ENCODE data around the gene MANSC4. TPM values are rescaled to one million over a fixed set of nuclear protein-coding genes. Genes with fewer than 3 reads are reported as not detected.

Gene MANSC4
- total RNA-seq, result not detected in 2 replicates

DNA sequence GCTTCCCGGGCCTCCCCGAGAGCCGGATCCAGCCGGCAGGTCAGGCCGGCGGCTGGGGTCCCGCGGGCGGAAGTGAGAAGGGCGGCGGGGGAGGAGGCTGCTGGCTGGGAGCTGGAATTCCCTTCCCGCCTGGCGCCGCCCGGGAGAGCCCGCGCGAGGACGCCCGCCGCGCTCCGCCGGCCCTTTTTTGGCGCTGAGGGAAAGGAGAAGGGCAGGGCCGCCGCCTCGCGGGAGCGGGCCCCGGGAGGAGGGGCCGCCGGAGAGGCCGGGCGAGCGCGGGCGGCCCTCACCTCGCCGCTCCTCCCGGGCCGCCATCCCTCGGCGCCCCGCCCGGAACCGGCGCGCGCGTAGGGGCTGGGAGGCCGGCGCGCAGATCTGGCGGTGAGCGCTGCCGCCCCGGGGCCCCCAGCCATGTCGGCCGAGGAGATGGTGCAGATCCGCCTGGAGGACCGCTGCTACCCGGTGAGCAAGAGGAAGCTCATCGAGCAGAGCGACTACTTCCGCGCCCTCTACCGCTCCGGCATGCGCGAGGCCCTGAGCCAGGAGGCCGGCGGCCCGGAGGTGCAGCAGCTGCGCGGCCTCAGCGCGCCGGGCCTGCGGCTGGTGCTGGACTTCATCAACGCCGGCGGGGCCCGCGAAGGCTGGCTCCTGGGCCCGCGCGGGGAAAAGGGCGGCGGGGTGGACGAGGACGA is at the start of gene MANSC4, which contains the start of gene KLHL42:
Gene MANSC4 (minus strand): TSS at position 317 of the 692 bp plus-strand sequence. CDS start 8,960 bp downstream, outside the sequence.
Gene KLHL42 (plus strand): TSS at position 314 of the 692 bp plus-strand sequence. CDS start 98 bp downstream, at position 412.
- intact Hi-C loops (cut with micrococcal nuclease), result loop anchor here (1.0 to 5.0 kb wide), 6 partner anchors 17 to 843 kb away; partner anchors contain the start of genes FGFR1OP2, INTS13 and MRPS35

DNA sequence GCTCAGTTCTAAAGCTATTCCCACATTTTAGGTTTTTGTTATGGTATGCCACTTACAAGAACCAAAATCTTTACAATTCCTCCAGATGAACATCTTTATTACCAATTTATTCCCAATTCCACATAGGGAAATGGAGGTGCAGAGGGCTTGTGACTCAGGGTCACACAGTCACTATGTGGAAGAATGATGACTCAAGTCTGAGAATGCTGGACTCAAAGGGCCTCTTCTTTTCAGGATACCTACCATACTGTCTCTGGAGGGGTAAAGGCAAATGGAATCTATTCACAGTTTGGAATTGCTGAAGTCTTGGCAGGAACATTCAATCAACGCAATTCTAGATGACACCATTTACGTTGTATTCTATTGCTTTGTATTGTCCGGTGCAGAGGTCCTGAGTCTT is 48.2 kb upstream of the MANSC4 start:
- intact Hi-C loops (cut with micrococcal nuclease), result loop anchor here (10.0 kb wide), 1 partner anchor 303 kb away; the partner anchor contains the start of gene PPFIBP1

DNA sequence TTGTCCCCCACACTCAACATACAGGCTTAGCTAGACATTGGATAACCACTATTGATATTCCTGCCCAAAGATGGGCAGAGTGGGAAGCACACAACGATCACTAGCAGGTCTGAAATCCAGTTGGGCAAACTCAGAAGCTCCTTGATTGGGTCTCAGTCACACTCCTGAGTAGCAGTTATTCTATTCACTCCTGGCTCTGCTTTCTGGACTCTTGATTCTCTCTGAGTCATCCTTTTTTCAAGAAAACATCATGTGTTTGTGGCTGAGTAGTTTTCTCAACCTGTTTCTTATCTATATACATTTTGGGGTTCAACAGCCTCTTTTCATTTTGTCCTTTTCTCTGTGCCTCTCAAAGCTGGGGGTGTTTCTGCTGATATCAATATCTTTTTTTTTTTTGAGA is 46.0 kb upstream of the MANSC4 start:
- intact Hi-C loops (cut with micrococcal nuclease), result loop anchor here (10.0 kb wide), 1 partner anchor 301 kb away; the partner anchor contains the start of gene PPFIBP1

DNA sequence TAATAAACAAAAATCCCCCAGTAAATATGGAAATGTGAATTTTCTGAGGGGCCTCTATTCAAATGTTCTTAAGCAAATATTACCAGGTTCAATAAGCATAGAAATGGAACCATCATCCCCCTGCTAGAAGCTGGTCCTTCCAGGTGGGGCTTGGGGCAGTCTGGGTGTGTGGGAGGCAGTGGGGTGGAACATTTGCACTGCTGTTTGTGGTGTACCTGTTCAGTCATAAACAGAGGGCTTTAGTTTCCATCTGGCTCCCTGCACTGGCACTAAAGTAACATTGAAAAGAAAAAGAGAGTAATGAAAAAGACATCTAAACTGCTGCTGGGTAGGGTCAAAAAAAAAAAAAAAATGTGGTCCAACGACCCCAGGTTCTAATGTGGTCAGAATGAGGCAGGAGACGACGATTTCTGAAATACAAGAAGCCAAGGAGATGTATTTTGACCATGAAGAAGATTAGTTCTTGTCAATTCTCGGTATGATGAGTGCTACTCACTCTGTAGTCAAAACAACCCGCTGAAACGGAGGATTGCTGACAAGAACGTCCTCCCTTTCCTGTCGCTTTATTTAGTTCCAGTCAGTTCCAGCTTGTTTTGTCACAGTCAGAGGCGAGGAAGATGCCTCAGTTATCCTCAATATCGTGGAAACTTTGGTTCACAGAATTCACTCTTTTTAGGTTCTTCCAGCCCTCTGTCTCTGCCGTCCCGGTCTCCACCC is 44.2 kb upstream of the MANSC4 start:
- intact Hi-C loops (cut with micrococcal nuclease), result loop anchor here (5.0 to 10.0 kb wide), 6 partner anchors 299 to 1558 kb away; partner anchors contain the start of genes CCDC91, ERGIC2, ITPR2 and PPFIBP1

DNA sequence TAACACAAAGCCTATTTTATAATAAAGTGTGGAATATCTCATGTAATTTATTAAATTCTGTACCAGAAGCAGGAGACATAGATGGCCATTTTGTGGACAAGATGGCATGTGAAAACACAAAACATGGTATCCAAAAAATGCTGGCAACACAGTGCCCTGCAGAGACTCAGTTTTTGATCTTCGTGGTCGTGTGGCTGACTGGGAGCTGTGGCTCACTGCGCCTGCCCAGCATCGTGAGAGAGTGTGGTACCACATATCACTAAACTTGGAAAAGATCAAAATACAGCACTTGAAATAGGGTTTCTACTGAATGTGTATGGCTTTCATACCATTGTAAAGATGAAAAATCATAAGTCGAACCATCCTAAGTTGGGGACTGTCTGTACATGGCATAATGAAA is 43.0 kb upstream of the MANSC4 start:
- intact Hi-C loops (cut with micrococcal nuclease), result loop anchor here (2.0 to 10.0 kb wide), 7 partner anchors 170 to 1559 kb away; partner anchors contain the start of genes CCDC91, ERGIC2, ITPR2 and PPFIBP1

DNA sequence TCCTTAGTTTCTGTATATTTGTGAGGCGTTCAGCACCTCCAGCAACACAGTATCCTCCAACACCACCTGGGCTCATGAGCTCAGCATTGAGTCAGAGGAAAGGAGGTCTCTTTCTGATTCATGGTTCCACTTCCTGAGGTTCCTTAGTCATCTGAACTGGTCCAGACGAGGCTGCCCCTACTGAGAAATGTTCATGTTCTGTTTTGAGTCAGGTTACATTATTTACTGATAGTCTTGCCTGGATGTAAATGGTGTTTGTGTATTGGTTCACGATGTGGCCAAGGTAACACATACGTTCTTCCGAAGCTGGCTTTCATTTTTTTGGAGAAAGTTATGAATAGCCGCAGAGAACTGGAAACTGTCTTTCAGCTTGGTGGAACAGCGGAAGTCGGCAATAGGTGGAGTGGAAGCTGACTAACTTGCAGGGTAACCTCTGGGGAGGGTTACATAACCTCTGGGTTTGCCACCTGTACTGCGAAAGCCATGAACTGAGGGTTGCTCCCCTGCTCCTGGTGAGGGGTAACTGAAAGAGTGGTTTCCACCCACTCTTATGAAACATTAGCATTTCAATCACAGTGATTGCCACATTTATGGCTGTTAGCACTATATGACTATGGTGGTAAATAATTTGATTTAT is 42.2 kb upstream of the MANSC4 start:
- intact Hi-C loops (cut with micrococcal nuclease), result loop anchor here (1.0 to 10.0 kb wide), 16 partner anchors 15 to 1560 kb away; partner anchors contain the start of genes CCDC91, ERGIC2, ITPR2 and KLHL42

DNA sequence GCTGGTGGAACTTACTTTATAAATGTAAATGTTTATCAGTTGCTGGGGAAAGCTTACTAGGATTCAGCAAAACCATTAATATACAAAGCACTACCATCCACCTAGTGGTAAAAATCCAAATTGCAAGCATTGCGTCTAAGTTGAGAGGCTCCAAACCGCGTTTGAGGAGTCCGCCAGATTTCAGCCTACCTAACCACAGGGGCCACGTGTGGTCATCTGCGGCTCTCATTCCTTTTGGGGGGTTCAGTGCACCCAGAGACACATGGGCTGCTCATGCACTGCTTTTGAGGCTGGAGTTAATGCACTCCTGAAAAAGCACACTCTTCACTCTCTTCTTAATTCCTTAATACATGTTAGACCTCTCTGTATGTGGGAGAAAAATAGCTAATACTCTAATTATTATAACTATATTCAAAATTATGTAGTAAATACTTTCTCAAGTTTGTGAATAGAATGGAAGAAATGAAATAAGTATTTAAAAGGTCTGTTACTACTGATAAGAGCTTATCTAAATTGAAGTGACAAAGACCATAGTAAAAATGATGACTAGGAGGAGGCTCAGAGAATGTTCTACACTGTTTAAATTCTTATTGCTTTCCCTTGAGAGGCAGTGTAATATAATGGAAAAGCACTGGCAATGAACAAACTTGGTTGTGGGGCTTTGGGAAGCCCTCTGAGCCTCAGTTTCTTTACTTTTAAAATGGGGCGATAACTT is 41.4 kb upstream of the MANSC4 start:
- intact Hi-C loops (cut with micrococcal nuclease), result loop anchor here (1.0 to 10.0 kb wide), 7 partner anchors 88 to 1561 kb away; partner anchors contain the start of genes CCDC91, ERGIC2, ITPR2 and PPFIBP1

DNA sequence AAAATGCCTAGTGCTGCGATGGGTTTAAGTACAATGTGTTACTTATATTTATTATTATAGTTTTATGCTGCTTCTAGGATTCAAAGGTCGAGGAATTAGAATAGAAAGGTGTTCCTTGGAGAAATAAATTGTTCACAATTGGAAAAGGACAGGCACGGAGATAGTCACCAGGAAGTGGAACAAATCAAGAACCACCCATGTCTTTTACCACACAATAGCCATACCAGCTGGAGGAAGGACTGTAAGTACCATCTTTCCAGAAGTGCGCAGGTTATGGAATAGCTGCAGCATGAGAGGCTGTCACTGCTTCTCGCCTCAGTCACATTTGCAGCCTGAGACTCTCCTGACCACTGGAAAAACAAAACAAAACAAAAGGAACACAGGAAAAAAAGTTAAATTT is 40.5 kb upstream of the MANSC4 start:
- intact Hi-C loops (cut with micrococcal nuclease), result loop anchor here (5.0 to 10.0 kb wide), 6 partner anchors 296 to 1562 kb away; partner anchors contain the start of genes CCDC91, ERGIC2, ITPR2 and PPFIBP1

DNA sequence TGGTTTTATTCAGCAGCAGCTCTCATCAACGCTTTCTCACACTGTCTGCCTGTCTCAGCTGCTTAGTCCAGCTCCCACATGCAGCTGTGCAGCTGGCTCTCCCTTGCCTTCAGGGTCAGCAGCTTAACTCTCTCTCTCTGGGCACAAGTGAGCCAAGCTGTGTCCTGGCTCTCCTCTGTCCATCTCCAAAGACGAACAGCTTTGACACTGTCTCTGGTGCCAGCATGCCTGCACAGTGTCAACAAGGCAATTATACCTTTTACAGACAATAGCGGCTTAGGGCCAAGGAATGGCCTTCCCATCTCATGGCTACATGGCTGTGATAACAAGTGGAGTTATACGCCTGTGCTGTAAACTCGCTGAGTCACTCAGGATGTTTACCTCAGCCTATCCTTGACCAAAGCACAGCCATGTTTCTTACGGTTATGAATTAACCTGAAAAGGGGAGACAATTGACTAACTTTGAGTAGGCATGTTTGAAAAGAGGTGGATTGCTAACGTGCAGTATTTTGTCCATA is 38.4 kb upstream of the MANSC4 start:
- intact Hi-C loops (cut with micrococcal nuclease), result no loop called here

DNA sequence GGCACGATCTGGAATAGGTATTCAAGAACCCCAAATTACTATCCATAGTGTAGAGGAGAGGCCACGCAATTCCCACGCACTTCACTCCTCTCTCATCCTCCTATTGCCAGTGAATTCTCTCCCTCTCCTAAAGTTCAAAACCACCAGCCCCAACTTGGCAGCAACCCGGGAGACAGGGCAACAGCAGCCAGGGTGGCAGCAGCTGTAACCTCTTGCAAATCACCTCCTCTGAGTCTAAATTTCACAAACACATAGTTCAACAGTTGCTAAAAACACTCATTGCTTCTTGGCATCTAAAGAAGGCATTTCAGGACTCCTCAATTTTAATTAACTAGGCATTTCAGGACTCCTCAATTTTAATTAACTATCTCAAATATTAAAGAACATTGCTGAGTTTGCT is 37.7 kb upstream of the MANSC4 start:
- intact Hi-C loops (cut with micrococcal nuclease), result no loop called here

DNA sequence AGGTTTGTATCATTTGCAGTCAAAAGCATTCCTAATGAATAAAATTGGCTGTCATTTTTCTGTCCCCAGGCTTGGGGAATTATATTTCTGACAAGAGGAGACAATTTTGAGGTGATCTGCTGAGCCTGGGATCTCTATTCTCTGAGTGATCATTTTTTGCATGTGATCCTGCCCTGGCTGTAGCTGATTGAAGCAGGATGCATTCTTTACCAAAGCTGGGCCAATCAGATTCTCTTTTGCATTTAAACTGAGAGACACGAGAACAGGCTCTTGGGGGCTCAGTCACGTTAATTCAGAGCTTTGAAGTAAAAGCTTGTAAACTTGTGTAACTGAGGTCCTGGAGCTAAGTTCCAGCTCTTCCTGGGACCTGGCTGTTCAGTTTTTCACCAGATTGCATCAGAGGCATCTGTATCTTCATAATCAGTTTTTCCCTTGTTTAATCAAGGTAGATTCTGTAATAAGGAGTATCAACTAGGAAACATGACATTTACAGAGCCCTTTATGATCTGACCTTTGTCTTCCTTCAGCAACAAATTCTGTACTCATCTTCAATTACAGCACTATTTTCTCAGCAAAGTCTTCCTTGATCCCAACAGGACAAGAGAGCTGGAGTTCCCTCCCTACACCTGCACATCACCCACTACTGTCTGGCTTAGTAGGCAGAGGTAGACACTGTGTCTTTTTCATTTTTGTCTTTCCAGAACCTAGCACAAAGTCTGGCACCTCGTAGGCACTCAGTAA is 35.0 kb upstream of the MANSC4 start:
- intact Hi-C loops (cut with micrococcal nuclease), result no loop called here

DNA sequence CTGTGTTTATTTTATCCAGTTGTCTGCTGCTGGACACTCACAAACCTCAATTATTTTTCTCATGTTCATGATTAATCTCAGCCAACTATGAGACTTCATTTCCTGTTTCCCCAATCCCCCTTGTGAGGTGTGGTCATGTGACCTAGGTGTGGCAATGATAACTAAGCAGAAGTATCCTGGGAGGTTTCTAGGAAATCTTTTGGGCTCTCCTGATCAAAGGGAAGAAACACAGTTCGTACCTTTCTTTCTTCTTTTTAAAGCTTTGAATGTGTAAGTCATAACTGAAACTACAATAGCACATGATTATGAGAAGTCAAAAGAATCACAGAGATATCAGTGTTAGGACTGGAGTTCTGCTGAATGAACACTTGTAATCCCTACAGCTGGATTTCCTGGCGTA is 34.4 kb upstream of the MANSC4 start:
- intact Hi-C loops (cut with micrococcal nuclease), result no loop called here

DNA sequence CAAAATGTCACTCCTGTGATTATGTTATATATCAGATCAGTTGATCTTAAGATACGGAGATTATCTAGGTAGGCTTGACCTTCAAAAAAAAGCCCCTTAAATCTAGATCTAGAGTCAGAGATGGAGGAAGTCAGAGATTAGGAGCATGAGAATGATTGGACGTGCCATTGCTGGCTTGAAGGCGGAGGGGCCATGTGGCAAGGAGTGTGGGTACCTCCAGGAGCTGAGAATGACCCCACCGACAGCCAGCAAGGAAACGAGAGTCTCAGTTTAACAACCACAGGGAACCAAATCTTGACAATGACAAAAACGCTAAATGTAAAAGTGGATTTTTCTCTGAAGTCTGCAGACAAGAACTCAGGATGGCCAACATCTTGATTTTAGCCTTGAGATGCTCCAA is 32.5 kb upstream of the MANSC4 start:
- intact Hi-C loops (cut with micrococcal nuclease), result no loop called here

DNA sequence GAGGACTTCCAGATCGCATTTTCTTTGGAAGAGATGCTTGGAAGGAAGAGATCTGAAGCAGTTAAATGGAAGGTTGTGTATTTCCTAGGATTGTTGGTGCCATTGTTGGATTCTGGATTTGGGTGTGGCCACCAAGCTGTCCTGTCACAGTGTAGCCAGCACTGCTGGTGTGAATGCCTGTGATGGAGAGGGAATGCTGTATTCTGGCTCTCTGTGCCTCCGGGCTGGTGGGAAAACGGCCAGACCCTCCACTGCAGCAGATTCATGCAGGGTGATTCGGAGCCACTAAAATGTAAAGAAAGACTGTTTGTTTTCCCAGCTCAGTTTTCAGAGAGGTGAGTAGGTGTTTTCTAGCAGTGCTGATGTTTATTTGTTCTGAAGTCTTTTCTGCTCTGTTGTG is 30.7 kb upstream of the MANSC4 start:
- intact Hi-C loops (cut with micrococcal nuclease), result no loop called here

DNA sequence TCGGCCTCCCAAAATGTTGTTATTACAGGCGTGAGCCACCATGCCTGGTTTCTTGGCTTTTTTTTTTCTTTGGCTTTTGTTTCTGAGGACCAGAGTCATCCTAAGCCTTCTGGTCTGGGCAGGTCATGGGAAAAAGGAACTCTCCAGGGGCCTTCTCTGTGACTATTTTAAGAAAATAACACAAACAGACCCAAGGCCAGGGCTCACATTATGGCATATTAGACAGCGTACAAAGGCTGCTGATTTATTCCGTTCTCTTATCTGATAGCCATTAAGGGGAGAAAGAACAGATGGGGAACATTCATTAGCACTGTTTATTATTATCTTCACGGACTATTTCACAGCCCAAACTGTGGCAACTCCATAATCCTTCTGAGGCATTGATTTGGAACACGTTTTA is 28.8 kb upstream of the MANSC4 start:
- intact Hi-C loops (cut with micrococcal nuclease), result no loop called here

DNA sequence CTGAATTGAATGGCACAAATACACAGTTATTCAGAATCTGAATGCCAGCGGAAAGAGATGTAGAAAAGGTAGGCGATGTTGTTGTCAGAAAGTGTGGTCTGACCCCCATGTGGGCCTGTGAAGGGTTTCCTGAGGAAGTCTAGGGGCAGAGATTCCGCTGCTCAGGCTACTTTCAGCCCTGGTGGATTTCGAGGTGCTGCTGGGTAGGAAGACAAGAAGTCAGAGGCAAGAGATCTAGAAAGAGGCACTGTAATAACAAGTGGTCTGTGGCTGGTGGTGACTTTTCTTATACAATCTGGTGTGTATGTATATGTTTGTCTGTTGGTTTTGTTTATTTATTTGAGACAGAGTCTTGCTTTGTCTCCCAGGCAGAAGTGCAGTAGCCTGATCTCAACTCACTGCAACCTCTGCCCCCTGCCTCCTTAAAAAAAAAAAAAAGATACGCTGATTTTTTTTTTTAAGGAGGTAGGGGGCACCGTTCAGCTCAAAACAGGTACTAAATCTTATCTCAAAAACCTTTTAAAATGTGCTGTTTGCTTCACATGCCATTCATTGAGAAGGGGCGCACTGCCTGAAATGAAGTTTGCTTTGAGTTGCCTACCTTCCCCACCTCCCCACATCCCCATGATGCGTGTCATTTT is 27.1 kb upstream of the MANSC4 start:
- intact Hi-C loops (cut with micrococcal nuclease), result loop anchor here (1.0 kb wide), 1 partner anchor 15 kb away; no protein-coding TSS in a partner anchor

DNA sequence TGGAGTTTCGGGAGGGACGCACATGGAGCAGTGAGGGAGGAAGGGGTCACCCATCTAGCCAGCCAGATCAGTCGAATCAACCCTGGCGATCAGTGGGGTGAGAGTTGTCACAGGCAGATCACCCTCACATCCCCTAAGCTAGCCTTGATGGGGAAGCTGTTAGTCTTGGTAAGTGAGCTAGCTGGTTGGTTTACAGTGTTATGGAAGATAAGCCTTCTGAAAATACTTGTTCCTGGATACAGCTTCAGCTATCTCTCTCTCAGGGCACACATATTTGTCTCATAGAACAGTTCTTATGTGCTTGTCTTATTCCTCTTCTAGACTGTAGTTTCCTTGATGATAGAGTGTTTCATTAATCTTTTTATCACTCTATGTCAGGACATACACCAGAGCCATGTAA is 26.2 kb upstream of the MANSC4 start:
- intact Hi-C loops (cut with micrococcal nuclease), result no loop called here

DNA sequence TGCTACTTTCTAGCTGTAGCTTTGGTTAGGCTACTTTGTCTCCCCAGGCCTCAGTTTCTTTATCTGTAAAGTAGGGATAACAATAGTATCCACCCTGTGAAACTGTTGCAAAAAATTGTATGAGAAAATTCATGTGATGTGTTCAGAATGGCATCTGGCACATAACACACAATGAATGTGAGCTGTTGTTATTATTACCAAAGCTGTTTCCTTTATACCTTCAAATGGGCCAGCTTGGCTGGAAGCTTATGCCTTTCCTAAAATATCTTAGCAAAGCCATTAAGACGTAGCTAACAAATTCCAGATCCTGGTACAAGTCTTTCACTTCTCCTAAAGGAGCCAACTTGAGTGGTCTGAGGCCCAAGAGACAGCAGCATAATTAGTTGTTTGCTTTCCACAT is 25.2 kb upstream of the MANSC4 start:
- intact Hi-C loops (cut with micrococcal nuclease), result no loop called here

DNA sequence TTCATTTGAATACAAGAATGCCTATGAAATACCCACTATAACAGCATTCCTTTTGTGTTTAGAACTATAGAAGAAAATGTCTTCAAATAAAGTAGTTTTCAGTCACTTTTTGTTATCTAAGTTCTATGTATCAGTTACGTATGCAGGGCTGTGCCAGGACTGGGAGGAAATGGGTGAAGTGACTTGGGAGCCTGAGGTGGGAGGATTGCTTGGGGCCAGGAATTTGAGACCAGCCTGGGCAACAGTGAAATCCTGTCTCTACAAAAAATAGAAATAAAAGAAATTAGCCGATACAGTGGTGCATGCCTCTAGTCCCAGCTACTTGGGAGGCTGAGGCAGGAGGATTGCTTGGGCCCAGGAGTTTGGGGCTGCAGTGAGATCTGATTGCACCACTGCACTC is 22.9 kb upstream of the MANSC4 start:
- intact Hi-C loops (cut with micrococcal nuclease), result no loop called here
